ENCODE data around the gene LRP8. TPM values are rescaled to one million over a fixed set of nuclear protein-coding genes. Genes with fewer than 3 reads are reported as not detected.

LRP8 gene
- total and polyA plus RNA-seq, 2 donors from 2014 or later = 1.4 to 6.9 TPM

DNA sequence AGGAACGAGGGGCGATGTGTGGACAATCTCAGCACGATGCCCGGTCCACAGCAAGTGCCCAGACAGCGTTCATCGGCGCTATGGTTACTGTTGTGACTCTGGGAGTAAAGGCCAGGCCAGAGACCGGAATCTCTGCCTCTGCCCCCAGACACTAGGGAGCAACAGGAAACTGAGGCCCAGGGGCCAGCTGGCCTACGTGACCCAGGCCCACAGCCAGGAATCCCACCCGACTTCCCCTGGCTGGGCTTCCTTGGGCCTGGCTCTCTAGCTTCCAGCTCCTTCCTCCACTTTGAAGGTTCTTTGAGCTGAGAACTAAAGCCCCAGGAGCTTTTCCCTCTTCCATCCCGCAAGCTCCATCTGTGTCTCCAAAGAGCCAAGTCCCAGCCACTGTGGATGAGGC is 4.6 kb downstream of the LRP8 start:
- H3K9me3 ChIP-seq (ENCODE audit: control insufficient read depth in 2 of 3, insufficient read depth in 1 of 3, low read length in 3 of 3) = no peaks in the 10 kb centered on the region
- no peak for TF ChIP-seq CTCF (IDR thresholded peaks at IDR 0.05; ENCODE audit: borderline replicate concordance, extremely low read depth, insufficient read depth)
- FAIRE-seq = no peak
- peak in 1 of 5 donors; percentile 52 for DNase-seq
- H3K36me3 ChIP-seq (ENCODE audit: control insufficient read depth in 2 of 3, insufficient read depth in 3 of 3, low read length in 3 of 3) = no peaks in the 10 kb centered on the region
- H3K27me3 ChIP-seq (ENCODE audit: control insufficient read depth, insufficient read depth, low read length) = no peaks in the 10 kb centered on the region
- no peak overlapping the region for H3K4me3 ChIP-seq (ENCODE audit: low read length in 3 of 3)
- intact Hi-C loops (cut with DNase I) = no loop called here
- peaks cover 0 to 9% (median 0%) of the 10 kb centered on the region in 3 donors for H3K4me1 ChIP-seq (ENCODE audit: control insufficient read depth in 2 of 3, insufficient read depth in 2 of 3, low read depth in 1 of 3, low read length in 3 of 3)
- no peak overlapping the region for H3K27ac ChIP-seq (ENCODE audit: low read depth in 2 of 2, low read length in 2 of 2)
- H3K9ac ChIP-seq (ENCODE audit: low read length in 3 of 3) = no peak overlapping the region

DNA sequence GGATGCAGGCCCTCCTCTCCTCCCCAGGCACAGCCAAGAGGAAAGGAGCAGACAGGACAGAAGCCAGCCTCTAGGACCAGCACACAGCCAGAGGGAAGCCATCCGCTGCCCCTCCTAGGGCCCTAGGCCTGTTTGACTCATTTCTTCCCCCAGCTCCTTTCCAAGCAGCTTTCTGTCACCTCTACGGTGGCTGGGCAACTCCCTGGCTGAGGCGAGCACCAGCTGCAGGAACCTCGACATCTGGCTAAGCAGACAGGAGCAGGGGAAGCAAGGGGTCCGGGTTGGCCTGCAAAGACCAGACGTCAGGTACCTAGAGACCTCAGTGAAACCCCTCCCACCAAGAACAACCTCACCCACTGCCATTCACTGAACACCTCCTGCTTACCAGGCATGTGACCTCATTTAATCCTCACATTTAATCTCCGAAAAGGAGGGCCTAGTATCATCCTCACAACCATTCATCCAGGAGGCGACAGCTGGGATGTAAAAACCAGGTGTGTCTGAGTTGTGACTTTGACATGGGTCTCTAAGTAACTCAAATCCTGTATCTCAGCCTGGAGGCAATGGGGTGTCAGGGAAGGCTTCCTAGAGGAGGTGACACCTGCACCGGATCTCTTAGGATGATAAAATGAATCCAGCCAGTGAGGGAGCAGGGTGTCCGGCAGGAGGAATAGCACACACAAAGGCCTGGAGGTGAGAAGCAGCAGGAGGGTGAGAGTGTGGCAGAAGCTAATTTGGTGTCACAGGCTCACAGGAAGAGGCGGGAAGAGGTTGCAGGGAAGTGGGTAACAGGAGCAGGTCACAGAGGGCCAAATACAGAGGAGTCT is 5.9 kb downstream of the LRP8 start:
- no peaks in the 10 kb centered on the region for H3K36me3 ChIP-seq (ENCODE audit: control insufficient read depth in 2 of 3, insufficient read depth in 3 of 3, low read length in 3 of 3)
- FAIRE-seq = no peak
- peak in 1 of 5 donors; percentile 43 for DNase-seq
- no peak for TF ChIP-seq CTCF (IDR thresholded peaks at IDR 0.05; ENCODE audit: borderline replicate concordance, extremely low read depth, insufficient read depth)
- H3K4me1 ChIP-seq (ENCODE audit: control insufficient read depth in 2 of 3, insufficient read depth in 2 of 3, low read depth in 1 of 3, low read length in 3 of 3) = peaks cover 0 to 8% (median 0%) of the 10 kb centered on the region in 3 donors
- intact Hi-C loops (cut with DNase I) = no loop called here
- no peaks in the 10 kb centered on the region for H3K27me3 ChIP-seq (ENCODE audit: control insufficient read depth, insufficient read depth, low read length)
- no peak overlapping the region for H3K9ac ChIP-seq (ENCODE audit: low read length in 3 of 3)
- H3K4me3 ChIP-seq (ENCODE audit: low read length in 3 of 3) = no peak overlapping the region
- no peak overlapping the region for H3K27ac ChIP-seq (ENCODE audit: low read depth in 2 of 2, low read length in 2 of 2)
- no peaks in the 10 kb centered on the region for H3K9me3 ChIP-seq (ENCODE audit: control insufficient read depth in 2 of 3, insufficient read depth in 1 of 3, low read length in 3 of 3)

- peaks cover 0 to 3% (median 0%) of the 10 kb centered on the region in 3 donors for H3K4me1 ChIP-seq (ENCODE audit: control insufficient read depth in 2 of 3, insufficient read depth in 2 of 3, low read depth in 1 of 3, low read length in 3 of 3)
- no peak overlapping the region for H3K27ac ChIP-seq (ENCODE audit: low read depth in 2 of 2, low read length in 2 of 2)
- TF ChIP-seq CTCF (IDR thresholded peaks at IDR 0.05; ENCODE audit: borderline replicate concordance, extremely low read depth, insufficient read depth) = no peak
- no peaks in the 10 kb centered on the region for H3K27me3 ChIP-seq (ENCODE audit: control insufficient read depth, insufficient read depth, low read length)
- peak in 2 of 5 donors; percentile 38 to 51 for DNase-seq
- H3K9ac ChIP-seq (ENCODE audit: low read length in 3 of 3) = no peak overlapping the region
- no peak overlapping the region for H3K4me3 ChIP-seq (ENCODE audit: low read length in 3 of 3)
- FAIRE-seq = no peak
- H3K9me3 ChIP-seq (ENCODE audit: control insufficient read depth in 2 of 3, insufficient read depth in 1 of 3, low read length in 3 of 3) = no peaks in the 10 kb centered on the region
- no peaks in the 10 kb centered on the region for H3K36me3 ChIP-seq (ENCODE audit: control insufficient read depth in 2 of 3, insufficient read depth in 3 of 3, low read length in 3 of 3)
- intact Hi-C loops (cut with DNase I) = no loop called here
Observed at GRCh38 chr1:53321366-53321765, 6.5 kb downstream of the LRP8 start.

Data from kidney (tissue), 14 donors.